ENCODE results near the gene HYLS1. TPM values are rescaled to one million over a fixed set of nuclear protein-coding genes. Genes with fewer than 3 reads are reported as not detected.
"Not testable (repeated sequence)": the region's sequence is repeated elsewhere in the genome, so short reads cannot be mapped to it uniquely, and the experiment has no call there.

Gene HYLS1
- polyA plus RNA-seq, 4 donors: 10.3 to 14.0 (median 13.4) TPM

DNA sequence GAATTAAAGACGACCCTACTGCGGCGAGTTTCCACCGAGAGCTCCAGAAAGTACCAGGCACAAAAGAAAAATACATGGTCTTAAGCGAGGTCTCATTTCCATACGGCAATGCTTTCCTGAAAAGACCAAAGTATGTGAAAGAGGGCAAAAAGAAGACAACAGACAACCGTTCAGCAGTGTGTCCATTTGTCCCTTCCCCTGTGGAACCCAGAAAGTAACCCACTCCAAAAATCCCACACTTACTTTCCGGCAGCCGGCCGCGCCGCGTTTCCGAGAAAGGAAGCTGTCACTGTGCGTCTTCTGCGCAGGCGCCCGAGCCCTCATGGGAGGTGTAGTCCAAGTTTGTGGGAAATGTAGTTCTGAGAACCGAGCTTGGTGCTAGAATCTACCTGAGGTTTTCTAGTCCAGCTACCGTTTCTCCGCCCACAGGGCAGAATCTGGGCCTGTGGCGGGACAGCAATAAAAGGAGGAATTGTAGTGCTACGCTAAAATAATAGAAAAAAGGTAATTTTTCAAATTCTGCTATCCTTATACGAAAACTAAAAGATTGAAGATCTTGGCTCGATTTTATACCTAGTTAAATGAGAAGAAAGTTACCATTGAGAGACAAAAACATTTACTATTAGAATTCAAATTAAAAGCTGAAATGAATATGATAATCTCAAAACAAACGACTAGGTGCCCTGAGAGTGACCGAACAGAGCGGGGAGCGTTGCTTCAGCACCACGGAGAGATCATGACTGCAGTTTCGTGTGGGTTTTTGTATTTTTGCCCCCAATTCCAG is 15.7 kb downstream of the HYLS1 start, which contains the start of gene PUS3:
Gene PUS3, minus strand, starts transcription at position 280 of the 784 bp plus-strand sequence. CDS start 6,922 bp downstream, outside the sequence.
- peak; percentile 77 to 82 (median 80) for DNase-seq (ENCODE audit: low read depth in 4 of 4, low spot score in 3 of 4)

DNA sequence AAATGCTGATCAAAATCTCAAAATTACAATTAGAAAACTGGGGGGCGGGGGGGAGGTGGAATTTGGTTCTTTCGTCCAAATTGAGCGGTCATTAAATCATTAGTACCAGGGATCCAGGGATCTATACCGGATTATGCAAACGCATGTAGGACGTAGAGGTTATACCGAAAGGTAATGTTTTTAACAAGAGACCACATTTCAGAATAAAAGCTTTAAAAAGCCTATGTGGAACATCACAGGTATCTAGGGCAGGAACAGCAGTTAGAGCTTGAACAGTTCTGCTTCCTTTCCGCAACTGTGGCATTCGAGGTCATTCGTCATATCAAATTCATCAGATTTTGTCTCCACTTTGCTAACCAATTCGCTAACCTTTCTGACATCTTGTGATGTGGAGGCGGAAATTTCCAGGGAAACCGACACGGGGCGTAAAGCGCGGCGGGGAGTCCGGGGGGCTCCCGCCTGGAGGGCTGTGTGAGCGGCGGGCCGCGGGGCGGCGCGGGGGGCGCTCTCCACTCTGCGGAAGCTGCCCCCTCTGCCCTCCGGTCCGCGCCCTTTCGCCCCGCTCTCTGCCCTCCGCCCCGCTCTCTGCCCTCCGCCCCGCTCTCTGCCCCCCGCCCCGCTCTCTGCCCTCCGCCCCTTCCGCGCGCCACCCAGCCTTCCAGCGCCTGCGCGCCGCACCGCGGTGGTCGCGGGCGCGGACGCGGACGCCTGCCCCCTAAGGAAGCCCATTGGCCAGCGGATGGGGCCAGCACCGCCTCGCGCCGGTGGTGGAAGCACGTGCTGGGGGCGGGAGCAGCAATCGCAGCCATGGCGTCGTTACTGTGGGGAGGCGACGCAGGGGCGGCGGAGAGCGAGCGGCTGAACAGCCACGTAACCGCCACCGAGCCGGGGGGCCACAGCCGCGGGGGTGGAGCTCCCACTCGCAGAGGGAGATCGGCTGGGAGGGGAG is 16.5 kb downstream of the HYLS1 start, which contains the start of gene DDX25:
Gene DDX25, plus strand, starts transcription at position 798 of the 949 bp plus-strand sequence. Its CDS starts 10 bp downstream, at position 808.
- peak in 2 of 4 donors; percentile 20 for DNase-seq (ENCODE audit: low read depth in 4 of 4, low spot score in 3 of 4)

DNA sequence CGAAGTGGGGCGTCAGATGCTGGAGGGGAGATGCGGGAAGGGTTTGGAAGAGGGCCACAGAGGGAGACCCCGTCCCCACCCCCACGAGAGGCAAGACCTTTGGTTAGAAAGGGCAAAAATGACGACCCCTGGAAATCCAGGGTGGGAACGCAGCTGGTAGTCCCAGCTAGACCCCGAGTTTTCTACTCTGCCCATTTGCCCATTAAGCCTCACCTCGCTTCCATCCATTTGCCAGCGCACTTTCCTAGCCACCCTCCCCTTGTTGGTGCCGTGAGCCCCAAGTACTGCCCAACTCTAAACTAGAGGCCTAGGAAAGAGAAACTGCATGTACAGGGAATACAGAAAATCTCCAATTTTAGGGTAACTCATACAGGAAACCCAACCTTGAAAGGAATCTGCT is 17.2 kb downstream of the HYLS1 start:
- no peak for DNase-seq (ENCODE audit: low read depth in 4 of 4, low spot score in 3 of 4)

DNA sequence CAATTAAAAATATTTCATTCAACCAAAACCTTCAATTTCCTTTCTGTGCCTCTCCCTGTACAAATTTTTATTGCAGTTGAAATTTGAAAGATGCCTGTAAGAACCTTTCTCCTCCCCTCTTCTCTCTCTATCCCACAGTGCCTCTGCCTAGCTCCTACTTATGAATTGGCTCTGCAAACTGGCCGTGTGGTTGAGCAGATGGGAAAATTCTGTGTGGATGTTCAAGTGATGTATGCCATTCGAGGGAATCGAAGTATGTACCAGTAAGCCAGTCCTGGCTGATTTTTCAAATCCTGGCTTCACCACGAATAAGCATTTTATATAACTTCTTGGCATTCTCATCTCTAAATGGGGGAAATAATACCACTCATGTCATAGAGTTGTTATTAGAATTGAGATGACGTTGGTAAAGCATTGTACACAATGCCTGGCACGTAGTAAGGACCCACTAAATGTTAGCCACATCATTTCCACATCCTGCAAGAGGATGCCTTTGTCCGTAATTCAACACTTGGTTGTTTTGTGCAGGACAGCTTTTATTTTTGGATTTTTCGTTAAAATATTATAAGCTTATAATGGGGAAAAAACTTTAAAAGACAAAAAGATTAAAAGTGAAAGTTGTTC is 22.9 kb downstream of the HYLS1 start:
- DNase-seq (ENCODE audit: low read depth in 4 of 4, low spot score in 3 of 4): no peak

DNA sequence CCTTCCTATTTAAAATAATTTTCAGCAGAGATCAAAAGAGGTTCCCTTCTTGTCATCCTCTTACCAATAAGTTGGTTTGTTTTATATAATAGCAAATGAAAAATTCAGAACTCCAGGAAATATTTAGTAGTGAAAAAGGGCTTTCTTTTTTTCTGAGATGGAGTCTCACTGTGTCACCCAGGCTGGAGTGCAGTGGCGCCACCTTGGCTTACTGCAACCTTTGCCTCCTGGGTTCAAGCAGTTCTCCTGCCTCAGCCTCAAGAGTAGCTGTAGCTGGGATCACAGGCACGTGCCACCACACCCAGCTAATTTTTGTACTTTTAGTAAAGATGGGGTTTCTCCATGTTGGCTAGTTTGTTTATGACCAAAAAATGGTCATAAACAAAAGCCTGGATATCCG is 27.1 kb downstream of the HYLS1 start:
- DNase-seq (ENCODE audit: low read depth in 4 of 4, low spot score in 3 of 4): not testable (repeated sequence)

DNA sequence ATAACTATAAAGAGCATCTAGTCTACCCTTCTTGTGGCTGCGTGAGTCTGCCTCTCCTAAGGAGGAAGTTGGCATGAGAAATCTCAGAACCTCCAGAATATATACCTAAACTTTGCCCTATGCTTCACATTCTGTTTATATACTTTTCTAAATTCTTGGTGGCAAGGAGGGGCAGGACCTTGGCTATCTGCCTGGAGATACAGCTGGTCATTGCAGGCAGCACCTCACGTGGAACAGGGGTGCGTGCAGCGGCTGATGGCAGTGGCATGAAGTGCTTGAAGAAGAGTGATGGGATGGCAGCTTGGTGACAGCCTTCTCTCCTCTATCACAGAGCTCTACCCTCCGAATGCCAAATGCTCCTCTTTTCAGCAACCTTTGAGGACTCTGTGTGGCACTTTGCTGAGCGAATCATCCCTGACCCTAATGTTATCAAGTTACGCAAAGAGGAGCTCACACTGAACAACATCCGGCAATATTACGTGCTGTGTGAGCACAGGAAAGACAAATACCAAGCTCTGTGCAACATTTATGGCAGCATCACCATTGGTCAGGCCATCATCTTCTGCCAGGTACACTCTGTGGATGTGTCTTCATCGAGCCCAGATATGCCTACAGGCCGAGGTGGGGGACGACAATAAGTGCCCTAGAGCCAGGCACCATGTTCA is 29.3 kb downstream of the HYLS1 start:
- no peak for DNase-seq (ENCODE audit: low read depth in 4 of 4, low spot score in 3 of 4)

DNA sequence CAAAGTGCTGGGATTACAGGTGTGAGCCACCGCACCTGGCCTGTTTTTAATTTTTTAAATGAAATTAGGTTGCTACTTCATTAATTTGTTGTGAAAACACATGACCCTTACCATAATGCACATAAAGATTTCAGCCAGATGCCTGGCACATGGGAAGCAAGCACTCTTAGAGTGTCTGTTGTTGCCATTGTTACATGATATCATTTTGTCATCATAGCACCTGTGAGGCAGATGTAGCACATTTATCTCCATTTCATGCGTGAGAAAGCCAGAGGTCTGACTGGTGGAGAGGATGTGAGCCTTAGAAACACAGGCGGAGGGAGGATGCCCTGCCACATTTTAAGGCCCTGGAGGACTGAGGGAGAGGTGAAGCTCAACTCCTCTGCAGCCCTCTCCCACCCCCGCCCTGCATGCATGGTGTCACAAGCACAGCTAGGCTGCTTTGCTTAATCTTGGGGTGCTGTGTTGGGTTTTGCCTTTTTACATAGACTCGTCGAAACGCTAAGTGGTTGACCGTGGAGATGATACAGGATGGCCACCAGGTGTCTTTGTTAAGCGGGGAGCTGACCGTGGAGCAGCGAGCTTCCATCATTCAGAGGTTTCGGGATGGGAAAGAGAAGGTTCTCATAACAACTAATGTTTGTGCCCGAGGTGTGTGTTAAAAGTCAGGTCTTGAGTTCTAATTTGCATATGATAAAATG is 30.8 kb downstream of the HYLS1 start:
- no peak for DNase-seq (ENCODE audit: low read depth in 4 of 4, low spot score in 3 of 4)

DNA sequence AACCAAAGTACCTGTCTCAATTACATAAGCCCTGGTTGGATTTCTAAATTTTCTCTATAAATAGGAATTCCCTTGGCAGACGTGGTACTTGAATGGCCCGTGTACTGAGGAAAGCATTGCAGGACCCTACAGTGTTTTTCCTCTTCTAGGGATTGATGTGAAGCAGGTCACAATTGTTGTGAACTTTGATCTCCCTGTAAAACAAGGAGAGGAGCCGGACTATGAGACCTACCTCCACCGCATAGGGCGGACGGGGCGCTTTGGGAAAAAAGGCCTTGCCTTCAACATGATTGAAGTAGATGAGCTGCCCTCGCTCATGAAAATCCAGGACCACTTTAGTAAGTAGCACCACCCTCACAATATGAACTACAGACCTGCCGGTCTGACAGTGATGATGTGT is 33.6 kb downstream of the HYLS1 start:
- DNase-seq (ENCODE audit: low read depth in 4 of 4, low spot score in 3 of 4): no peak

DNA sequence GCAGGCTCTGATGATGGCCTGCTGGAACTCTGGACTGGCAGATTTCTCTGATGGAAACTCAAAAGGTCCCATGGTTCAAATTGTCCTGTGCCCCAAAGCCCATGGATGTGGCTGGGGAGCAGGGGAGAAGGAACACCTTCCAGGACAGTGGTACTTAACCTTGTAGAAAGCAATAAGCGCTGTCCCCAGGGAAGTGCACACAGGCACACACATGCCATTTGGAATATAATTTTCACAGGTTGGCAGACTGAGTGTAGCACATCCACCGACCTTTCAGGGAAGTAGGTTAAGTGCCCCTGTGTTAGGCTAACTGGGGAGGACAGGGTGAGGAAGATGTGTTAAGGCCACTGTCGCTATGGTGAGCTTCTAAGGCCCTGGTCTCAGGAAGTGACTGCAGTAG is 34.7 kb downstream of the HYLS1 start:
- DNase-seq (ENCODE audit: low read depth in 4 of 4, low spot score in 3 of 4): no peak

DNA sequence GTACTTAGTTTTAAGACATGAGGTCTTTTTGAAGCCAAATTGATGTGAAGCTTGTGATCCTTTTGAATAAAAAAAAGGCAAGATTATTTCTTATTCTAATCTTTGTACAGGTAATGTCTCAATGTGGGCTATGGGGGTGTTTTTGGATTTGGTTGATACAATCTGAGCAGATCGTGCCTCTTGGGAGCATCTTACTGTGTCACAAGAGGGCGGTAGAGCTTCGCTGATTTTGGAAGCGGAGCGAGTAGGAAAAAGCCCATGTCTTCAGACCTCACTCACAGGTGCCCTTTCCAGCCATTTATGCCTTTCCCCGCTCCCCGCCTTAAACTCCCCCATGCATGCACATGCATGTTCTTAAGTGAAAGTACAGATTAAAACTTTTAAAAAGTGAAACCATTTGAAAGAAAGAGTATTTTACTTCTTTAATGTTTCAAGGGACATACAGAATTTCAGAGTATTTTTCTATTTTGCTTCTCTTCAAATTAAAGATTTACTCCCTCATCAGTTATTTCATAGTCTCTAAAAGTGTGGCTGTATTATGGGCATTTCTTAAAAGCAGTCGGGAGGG is 35.6 kb downstream of the HYLS1 start:
- peak; percentile 52 to 77 (median 60) for DNase-seq (ENCODE audit: low read depth in 4 of 4, low spot score in 3 of 4)

DNA sequence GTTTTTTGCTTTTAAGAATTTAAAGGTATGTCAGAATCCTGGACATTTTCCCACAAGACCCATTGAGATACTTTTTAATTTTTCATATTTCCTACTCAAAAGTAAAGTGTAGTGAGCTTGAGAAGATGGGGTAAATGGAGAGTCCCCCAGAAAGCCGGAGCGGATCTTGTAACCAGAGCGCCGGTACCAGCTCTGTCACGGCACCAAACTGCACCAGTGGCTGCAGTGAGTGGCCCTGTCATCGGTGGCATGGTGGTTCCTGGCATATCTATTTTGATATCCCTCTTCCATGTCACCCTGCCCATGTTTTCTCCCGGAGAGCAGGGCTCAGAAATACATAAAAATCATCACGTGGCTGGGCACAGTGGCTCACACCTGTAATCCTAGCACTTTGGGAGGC is 36.2 kb downstream of the HYLS1 start:
- DNase-seq (ENCODE audit: low read depth in 4 of 4, low spot score in 3 of 4): no peak

DNA sequence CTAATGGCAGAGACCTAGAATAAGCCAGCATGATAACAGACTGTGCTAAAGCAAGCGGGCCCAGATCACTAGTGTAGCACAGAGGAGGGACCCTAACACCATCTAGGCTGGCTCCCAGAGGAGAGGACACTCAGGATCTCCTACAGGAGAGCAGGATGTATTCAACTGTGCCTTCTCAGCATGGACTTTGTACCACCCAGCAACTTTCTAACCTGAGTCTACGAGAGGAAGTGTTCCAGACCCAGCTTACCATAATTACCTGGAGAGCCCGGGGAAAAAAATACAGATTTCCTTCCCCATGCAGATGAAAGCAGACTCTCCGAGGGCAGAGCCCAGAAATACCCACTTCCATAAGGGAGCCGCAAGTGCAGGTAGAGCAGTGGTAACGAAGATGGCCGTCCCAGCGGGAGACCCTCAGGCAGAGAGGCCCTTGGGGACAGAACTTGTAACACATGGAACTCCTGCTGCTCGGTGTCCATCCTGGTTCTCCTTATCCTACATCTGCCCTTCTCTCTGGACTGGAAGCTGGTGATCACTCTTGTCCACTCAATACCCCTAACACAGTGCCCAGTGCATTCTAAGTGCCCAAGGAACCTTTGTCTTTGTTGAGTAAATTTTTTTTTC is 37.0 kb downstream of the HYLS1 start:
- no peak for DNase-seq (ENCODE audit: low read depth in 4 of 4, low spot score in 3 of 4)

DNA sequence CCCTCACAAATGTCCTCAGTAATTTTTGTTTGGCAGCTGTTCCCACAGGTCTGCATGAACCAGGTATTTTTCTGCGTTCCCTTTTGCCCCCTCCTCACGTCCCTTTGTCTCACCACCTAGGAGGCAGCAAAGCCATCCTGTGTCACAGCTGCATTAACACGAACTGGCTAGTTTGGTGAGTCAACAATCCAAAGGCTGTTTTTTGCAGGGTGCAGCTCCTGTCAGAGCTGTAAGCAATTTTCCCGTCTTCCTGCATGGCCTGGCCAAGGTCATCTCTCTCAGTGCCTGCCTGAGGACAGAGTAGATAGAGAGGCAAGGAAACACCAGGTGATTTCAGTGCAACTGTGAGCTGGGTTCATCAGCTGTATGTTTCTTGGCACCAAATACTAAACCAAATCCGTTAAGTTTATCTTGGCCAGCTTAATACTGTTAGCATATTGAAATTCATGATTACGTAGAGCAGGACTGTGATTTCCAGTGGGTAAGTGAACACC is 37.8 kb downstream of the HYLS1 start:
- no peak for DNase-seq (ENCODE audit: low read depth in 4 of 4, low spot score in 3 of 4)

DNA sequence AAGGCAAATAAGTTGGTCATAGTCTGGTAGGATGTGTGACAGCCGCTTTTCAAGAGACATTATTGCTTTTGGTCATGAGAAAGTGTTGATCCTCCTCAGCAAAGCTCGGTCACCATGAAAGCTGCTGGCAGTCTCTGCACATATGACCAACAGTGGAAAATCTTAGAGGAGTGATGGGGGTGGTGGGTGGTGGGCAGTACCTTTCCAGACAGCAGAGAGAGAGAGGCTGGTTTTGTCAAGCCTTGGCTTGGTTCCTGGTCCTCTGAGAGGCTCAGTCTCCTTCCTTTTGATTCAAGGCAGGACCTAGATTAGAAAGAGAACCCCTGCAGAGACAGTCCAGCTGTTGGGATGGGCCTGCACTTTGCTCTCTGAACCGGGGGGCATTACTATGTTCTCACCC is 38.3 kb downstream of the HYLS1 start:
- no peak for DNase-seq (ENCODE audit: low read depth in 4 of 4, low spot score in 3 of 4)

DNA sequence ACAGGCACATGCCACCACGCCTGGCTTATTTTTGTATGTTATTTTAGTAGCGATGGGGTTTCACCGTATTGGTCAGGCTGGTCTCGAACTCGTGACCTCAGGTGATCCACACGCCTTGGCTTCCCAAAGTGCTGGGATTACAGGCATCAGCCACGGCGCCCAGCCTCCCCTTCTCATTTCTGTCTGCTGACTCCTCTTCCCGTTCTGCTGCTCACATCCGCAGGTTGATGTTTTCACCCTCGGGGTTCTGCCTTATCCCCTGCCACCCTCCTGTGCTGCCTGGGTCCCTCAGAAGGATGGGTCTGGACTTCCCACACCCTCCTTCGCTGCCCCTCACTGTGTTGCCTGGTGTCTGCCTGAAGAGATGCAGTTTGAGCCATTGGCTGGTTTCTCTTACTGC is 39.2 kb downstream of the HYLS1 start:
- no peak for DNase-seq (ENCODE audit: low read depth in 4 of 4, low spot score in 3 of 4)

DNA sequence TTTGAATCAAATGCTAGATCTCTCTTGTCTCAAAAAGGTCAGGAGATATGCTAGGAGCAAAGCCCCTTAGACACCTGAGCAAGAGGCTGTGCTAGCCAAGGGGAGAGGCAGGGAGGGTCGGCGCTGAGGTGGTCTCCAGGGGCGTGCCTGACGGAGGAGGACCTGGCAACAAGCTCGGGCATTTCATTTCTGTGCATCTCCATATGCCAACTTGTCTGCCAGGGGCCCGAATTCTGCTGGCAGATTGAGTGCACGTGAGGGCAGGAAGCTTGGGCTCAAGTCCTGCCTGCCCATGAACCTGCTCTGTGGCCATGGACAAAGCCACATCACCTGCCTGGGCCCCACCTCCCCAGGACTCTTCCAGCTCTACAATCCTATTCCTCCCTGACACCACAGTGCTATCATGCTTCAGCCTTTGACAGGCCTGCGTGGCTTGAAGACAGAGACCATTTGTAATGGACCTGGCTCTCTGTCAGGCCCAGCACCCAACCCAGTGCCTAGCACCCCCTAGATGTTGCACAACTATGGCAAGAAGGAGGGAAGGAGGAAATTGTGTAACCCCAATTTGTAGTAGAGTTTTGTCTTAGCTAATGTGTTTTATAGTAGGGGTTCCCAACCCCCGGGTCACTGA is 42.1 kb downstream of the HYLS1 start:
- no peak for DNase-seq (ENCODE audit: low read depth in 4 of 4, low spot score in 3 of 4)

DNA sequence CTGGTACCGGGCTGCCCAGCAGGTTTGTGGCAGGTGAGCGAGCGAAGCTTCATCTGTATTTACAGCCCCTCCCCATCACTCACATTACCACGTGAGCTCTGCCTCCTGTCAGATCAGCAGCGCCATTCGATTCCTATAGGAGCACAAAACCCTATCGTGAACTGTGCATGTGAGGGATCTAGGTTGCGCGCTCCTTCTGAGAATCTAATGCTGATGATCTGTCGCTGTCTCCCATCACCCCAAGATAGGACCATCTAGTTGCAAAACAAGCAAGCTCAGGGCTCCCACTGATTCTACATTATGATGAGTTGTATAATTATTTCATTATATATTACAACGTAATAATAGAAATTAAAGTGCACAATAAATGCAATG is 42.6 kb downstream of the HYLS1 start:
- DNase-seq (ENCODE audit: low read depth in 4 of 4, low spot score in 3 of 4): no peak

DNA sequence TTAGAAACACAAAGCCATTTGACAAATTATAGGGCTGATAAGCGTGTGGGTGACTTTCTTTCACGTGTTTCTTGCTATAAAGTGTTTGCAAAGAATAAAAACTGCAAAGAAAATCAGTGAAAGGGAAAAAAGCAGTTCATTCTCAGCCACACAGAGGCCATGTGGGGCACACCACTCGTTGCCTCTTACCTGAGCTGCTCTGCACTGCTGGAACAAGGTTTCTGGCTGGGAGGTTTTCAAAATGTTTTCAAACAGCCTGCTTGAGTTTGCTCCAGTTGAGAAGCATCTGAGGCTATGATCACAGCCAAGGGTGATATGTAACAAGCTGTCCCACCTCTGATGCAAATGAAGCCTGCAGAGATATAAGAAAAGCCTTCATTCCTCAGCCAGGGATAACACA is 43.6 kb downstream of the HYLS1 start:
- DNase-seq (ENCODE audit: low read depth in 4 of 4, low spot score in 3 of 4): no peak

Measured in right renal pelvis (tissue), 4 donors.